H9 (cell line): ENCODE data around the gene ARVCF. TPM values are rescaled to one million over a fixed set of nuclear protein-coding genes. Genes with fewer than 3 reads are reported as not detected.

ENCODE experiments used
- DNase-seq: peaks from one replicate; pipeline ENCODE4 v3.0.0-alpha.2; 2017
- H2AFZ ChIP-seq: one replicate; pipeline ENCODE4 v1.6.1; 2013; ENCODE audit warnings: mild to moderate bottlenecking, low read length, control low read depth, moderate library complexity
- H2AK5ac ChIP-seq: 2 replicates; pipeline ENCODE4 v1.6.1; 2013; ENCODE audit warnings: low read length, control low read depth, mixed read lengths; ENCODE audit not compliant: insufficient read length
- H2BK120ac ChIP-seq: one replicate; pipeline ENCODE4 v1.6.1; 2013; ENCODE audit warnings: low read depth, mild to moderate bottlenecking, low read length, control low read depth, inconsistent platforms; ENCODE audit not compliant: poor library complexity, severe bottlenecking
- H2BK12ac ChIP-seq: 2 replicates; pipeline ENCODE4 v1.6.1; 2013; ENCODE audit warnings: low read length, control low read depth, mixed read lengths, low read depth; ENCODE audit not compliant: insufficient read length
- H2BK15ac ChIP-seq: 2 replicates; pipeline ENCODE4 v1.6.1; 2013; ENCODE audit warnings: low read depth, low read length, control low read depth
- H2BK20ac ChIP-seq: one replicate; pipeline ENCODE4 v1.6.1; 2013; ENCODE audit warnings: low read depth, mild to moderate bottlenecking, low read length, control low read depth, inconsistent platforms; ENCODE audit not compliant: poor library complexity, severe bottlenecking
- H2BK5ac ChIP-seq: 2 replicates; pipeline ENCODE4 v1.6.1; 2013; ENCODE audit warnings: low read length, control low read depth, mixed read lengths; ENCODE audit not compliant: insufficient read length
- H3K14ac ChIP-seq: 2 replicates; pipeline ENCODE4 v1.6.1; 2013; ENCODE audit warnings: low read length, control low read depth; ENCODE audit not compliant: insufficient read depth
- H3K18ac ChIP-seq: 2 replicates; pipeline ENCODE4 v1.6.1; 2013; ENCODE audit warnings: low read depth, mild to moderate bottlenecking, mixed read lengths, low read length, control low read depth; ENCODE audit not compliant: insufficient read length
- H3K23ac ChIP-seq: 2 replicates; pipeline ENCODE4 v1.6.1; 2013; ENCODE audit warnings: low read length, control low read depth, mixed read lengths, low read depth; ENCODE audit not compliant: insufficient read length
- H3K23me2 ChIP-seq: 2 replicates; pipeline ENCODE4 v1.6.1; 2013; ENCODE audit warnings: low read depth, mild to moderate bottlenecking, mixed read lengths, low read length, control low read depth; ENCODE audit not compliant: insufficient read length, poor library complexity, severe bottlenecking
- H3K27ac ChIP-seq: 2 replicates; pipeline ENCODE4 v1.5.1; 2013; ENCODE audit warnings: low read length, control low read depth, mixed read lengths, low read depth; ENCODE audit not compliant: insufficient read length
- H3K27me3 ChIP-seq: 2 replicates; pipeline ENCODE4 v1.6.1; 2013; ENCODE audit warnings: low read length, control low read depth, inconsistent platforms; ENCODE audit not compliant: insufficient read depth
- H3K4ac ChIP-seq: 2 replicates; pipeline ENCODE4 v1.6.1; 2013; ENCODE audit warnings: low read depth, mild to moderate bottlenecking, control low read depth, inconsistent platforms, low read length, moderate library complexity
- H3K4me1 ChIP-seq: 2 replicates; pipeline ENCODE4 v1.6.1; 2013; ENCODE audit warnings: low read length, control low read depth, inconsistent platforms; ENCODE audit not compliant: insufficient read depth
- H3K4me2 ChIP-seq: 2 replicates; pipeline ENCODE4 v1.6.1; 2013; ENCODE audit warnings: low read length, control low read depth, mixed read lengths; ENCODE audit not compliant: insufficient read length, insufficient read depth
- H3K56ac ChIP-seq: 2 replicates; pipeline ENCODE4 v1.6.1; 2013; ENCODE audit warnings: low read depth, mild to moderate bottlenecking, mixed read lengths, low read length, control low read depth; ENCODE audit not compliant: insufficient read length
- H3K79me1 ChIP-seq: 2 replicates; pipeline ENCODE4 v1.6.1; 2013; ENCODE audit warnings: low read depth, mild to moderate bottlenecking, moderate library complexity, low read length, control low read depth, inconsistent platforms; ENCODE audit not compliant: insufficient read depth, poor library complexity, severe bottlenecking
- H3K79me2 ChIP-seq: 2 replicates; pipeline ENCODE4 v1.6.1; 2013; ENCODE audit warnings: low read length, control low read depth, inconsistent platforms; ENCODE audit not compliant: insufficient read depth
- H3K9ac ChIP-seq: 2 replicates; pipeline ENCODE4 v1.6.1; 2013; ENCODE audit warnings: low read length, control low read depth, mixed read lengths; ENCODE audit not compliant: insufficient read length; ENCODE audit errors: extremely low read depth
- H3K9me3 ChIP-seq: one replicate; pipeline ENCODE4 v1.6.1; 2013; ENCODE audit warnings: low read depth, low read length, inconsistent platforms; ENCODE audit not compliant: control insufficient read depth
- H3T11ph ChIP-seq: one replicate; pipeline ENCODE4 v1.6.1; 2013; ENCODE audit warnings: mild to moderate bottlenecking, low read length, control low read depth, inconsistent platforms
- H4K20me1 ChIP-seq: one replicate; pipeline ENCODE4 v1.6.1; 2013; ENCODE audit not compliant: control insufficient read depth, insufficient read length, insufficient read depth
- H4K5ac ChIP-seq: 2 replicates; pipeline ENCODE4 v1.6.1; 2013; ENCODE audit warnings: low read depth, mild to moderate bottlenecking, mixed read lengths, low read length, control low read depth; ENCODE audit not compliant: insufficient read length
- H4K8ac ChIP-seq: replicated peaks from 2 replicates; pipeline ENCODE4 v1.6.1; 2013; ENCODE audit warnings: low read length, control low read depth, mixed read lengths, low read depth; ENCODE audit not compliant: insufficient read length
- H4K91ac ChIP-seq: 2 replicates; pipeline ENCODE4 v1.6.1; 2013; ENCODE audit warnings: low read depth, mild to moderate bottlenecking, moderate library complexity, mixed read lengths, low read length, control low read depth; ENCODE audit not compliant: insufficient read length
- H3K27ac Mint-ChIP-seq, 3 experiments: 2 replicates in 2 of 3; 3 replicates in 1 of 3; pipeline ENCODE4 v1.8.0; 2020 to 2021; ENCODE audit warnings: mixed read lengths in 3 of 3, mild to moderate bottlenecking in 1 of 3, moderate library complexity in 1 of 3
- H3K27me3 Mint-ChIP-seq: 2 replicates; pipeline ENCODE4 v1.8.0; 2021; ENCODE audit warnings: low read depth, mild to moderate bottlenecking, moderate library complexity, mixed read lengths
- H3K36me3 Mint-ChIP-seq, 3 experiments: 2 replicates in 2 of 3; 3 replicates in 1 of 3; pipeline ENCODE4 v1.8.0; 2020 to 2021; ENCODE audit warnings: low read depth in 3 of 3, mixed read lengths in 3 of 3; ENCODE audit not compliant: insufficient read depth in 1 of 3
- H3K4me1 Mint-ChIP-seq, 2 experiments: 2 replicates each; pipeline ENCODE4 v1.8.0; 2020; ENCODE audit warnings: mixed read lengths in 2 of 2
- H3K4me3 Mint-ChIP-seq, 2 experiments: 2 replicates in 1 of 2; 3 replicates in 1 of 2; pipeline ENCODE4 v1.8.0; 2020 to 2021; ENCODE audit warnings: mild to moderate bottlenecking in 2 of 2, mixed read lengths in 2 of 2, moderate library complexity in 1 of 2
- H3K9me3 Mint-ChIP-seq, 2 experiments: 2 replicates in 1 of 2; 3 replicates in 1 of 2; pipeline ENCODE4 v1.8.0; 2020; ENCODE audit warnings: mild to moderate bottlenecking in 2 of 2, mixed read lengths in 2 of 2, moderate library complexity in 1 of 2
- WGBS: extraction: QIAGEN DNeasy Blood & Tissue Kit; methylation state at CpG from one replicate; pipeline ENCODE4 v1.1.7; 2013; ENCODE audit warnings: missing lambda C conversion rate, low lambda C conversion rate, mixed read lengths; ENCODE audit not compliant: insufficient read length; ENCODE audit errors: extremely low coverage; 5-methylcytosine and 5-hydroxymethylcytosine counted together
- total RNA-seq: library from RNA; stranded (reverse); gene quantifications from 2 replicates; pipeline ENCODE4 v1.2.1, GENCODE V29; 2021
- TF ChIP-seq, protein P1 (sequence below): fragments of 200-600 bp; sonication (generic); conservative IDR thresholded peaks from 3 replicates; pipeline ENCODE4 v1.8.0; 2021; ENCODE audit warnings: antibody characterized with exemption, mild to moderate bottlenecking

Gene ARVCF
- total RNA-seq, 1 experiment from 2014 or later, result 40.7 TPM

- H4K8ac ChIP-seq, result no peak overlapping the region
- H3K23ac ChIP-seq, result no peak overlapping the region
- DNase-seq, result no peak
- H3K9me3 ChIP-seq, result no peaks in the 10 kb centered on the region
- no CpG with 5 or more reads among the region's 15 CpGs for WGBS
- H3K27me3 ChIP-seq, result no peaks in the 10 kb centered on the region
- Mint-ChIP-seq H3K36me3 (peaks cover 0 to 24% (median 21%) of the 10 kb centered on the region in 3 experiments; a peak in 3 of 7 replicates), H3K4me1 (peaks cover 20 to 26% of the 10 kb centered on the region in 2 experiments), H3K4me3 (no peak overlapping the region), H3K9me3 (no peaks in the 10 kb centered on the region), H3K27me3 (no peaks in the 10 kb centered on the region; the same call in 1 of the 2 replicates), H3K27ac (peak overlapping the region in 1 of 3 experiments; percentile 57; a peak in 1 of 7 replicates)
- no peak overlapping the region for H3K4me2 ChIP-seq
- H2AFZ ChIP-seq, result no peak overlapping the region
- H3K27ac ChIP-seq, result no peak overlapping the region
- no peak overlapping the region for H2BK20ac ChIP-seq
- no peak overlapping the region; the same call in 1 of the 2 replicates for H3K14ac ChIP-seq
- no peak overlapping the region for H2BK120ac ChIP-seq
- no peaks in the 10 kb centered on the region for H3K79me1 ChIP-seq
- no peak overlapping the region for H2BK5ac ChIP-seq
- H3K23me2 ChIP-seq, result no peaks in the 10 kb centered on the region
- no peak overlapping the region for H4K5ac ChIP-seq
- no peaks in the 10 kb centered on the region for H4K20me1 ChIP-seq
- peaks cover 2% of the 10 kb centered on the region; the same call in 1 of the 2 replicates for H3K4me1 ChIP-seq
- no peak overlapping the region for H3K9ac ChIP-seq
- no peaks in the 10 kb centered on the region for H3K79me2 ChIP-seq
- no peak overlapping the region for H3K56ac ChIP-seq
- no peak overlapping the region for H3K18ac ChIP-seq
- H3K4ac ChIP-seq, result no peak overlapping the region
- no peak overlapping the region for H2BK15ac ChIP-seq
- H4K91ac ChIP-seq, result no peak overlapping the region
- TF ChIP-seq, protein P1, sequence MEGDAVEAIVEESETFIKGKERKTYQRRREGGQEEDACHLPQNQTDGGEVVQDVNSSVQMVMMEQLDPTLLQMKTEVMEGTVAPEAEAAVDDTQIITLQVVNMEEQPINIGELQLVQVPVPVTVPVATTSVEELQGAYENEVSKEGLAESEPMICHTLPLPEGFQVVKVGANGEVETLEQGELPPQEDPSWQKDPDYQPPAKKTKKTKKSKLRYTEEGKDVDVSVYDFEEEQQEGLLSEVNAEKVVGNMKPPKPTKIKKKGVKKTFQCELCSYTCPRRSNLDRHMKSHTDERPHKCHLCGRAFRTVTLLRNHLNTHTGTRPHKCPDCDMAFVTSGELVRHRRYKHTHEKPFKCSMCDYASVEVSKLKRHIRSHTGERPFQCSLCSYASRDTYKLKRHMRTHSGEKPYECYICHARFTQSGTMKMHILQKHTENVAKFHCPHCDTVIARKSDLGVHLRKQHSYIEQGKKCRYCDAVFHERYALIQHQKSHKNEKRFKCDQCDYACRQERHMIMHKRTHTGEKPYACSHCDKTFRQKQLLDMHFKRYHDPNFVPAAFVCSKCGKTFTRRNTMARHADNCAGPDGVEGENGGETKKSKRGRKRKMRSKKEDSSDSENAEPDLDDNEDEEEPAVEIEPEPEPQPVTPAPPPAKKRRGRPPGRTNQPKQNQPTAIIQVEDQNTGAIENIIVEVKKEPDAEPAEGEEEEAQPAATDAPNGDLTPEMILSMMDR, result no peak
- no peak overlapping the region for H3T11ph ChIP-seq
- no peak overlapping the region for H2AK5ac ChIP-seq
- H2BK12ac ChIP-seq, result no peak overlapping the region
Observed at GRCh38 chr22:19964701-19965386, 51.8 kb downstream of the ARVCF start.
